Liver (tissue), 9 donors: ENCODE data around the gene TRIM60. TPM values are rescaled to one million over a fixed set of nuclear protein-coding genes. Genes with fewer than 3 reads are reported as not detected.

Experiments used
- DNase-seq: peaks from one replicate; pipeline ENCODE4 v3.0.0-alpha.2; 2017; ENCODE audit warnings: low spot score
- H3K27ac ChIP-seq, 2 donors: one replicate each; pipeline ENCODE4 v1.7.0; 2013; ENCODE audit warnings: inconsistent platforms in 2 of 2, low read length in 2 of 2, control low read depth in 1 of 2, low read depth in 1 of 2, mild to moderate bottlenecking in 1 of 2
- H3K27me3 ChIP-seq, 4 donors: one replicate each; pipeline versions ENCODE4 v1.6.1 to v1.7.0; 2013; ENCODE audit warnings: low read length in 3 of 4, inconsistent platforms in 1 of 4, mild to moderate bottlenecking in 1 of 4, moderate library complexity in 1 of 4; ENCODE audit not compliant: control insufficient read depth in 4 of 4, insufficient read depth in 4 of 4
- H3K36me3 ChIP-seq, 4 donors: one replicate each; pipeline versions ENCODE4 v1.6.1 to v1.7.0; 2013; ENCODE audit warnings: low read length in 3 of 4, mild to moderate bottlenecking in 3 of 4, low read depth in 1 of 4, moderate library complexity in 1 of 4; ENCODE audit not compliant: control insufficient read depth in 4 of 4, insufficient read depth in 3 of 4
- H3K4me1 ChIP-seq, 4 donors: one replicate each; pipeline versions ENCODE4 v1.6.1 to v1.7.0; 2013; ENCODE audit warnings: low read length in 3 of 4, mild to moderate bottlenecking in 3 of 4, moderate library complexity in 1 of 4; ENCODE audit not compliant: control insufficient read depth in 4 of 4, insufficient read depth in 4 of 4
- H3K4me3 ChIP-seq, 3 donors: one replicate each; pipeline versions ENCODE4 v1.6.1 to v1.7.0; 2013; ENCODE audit warnings: low read length in 3 of 3, control low read depth in 1 of 3, low read depth in 1 of 3, mild to moderate bottlenecking in 1 of 3
- H3K9ac ChIP-seq, 2 donors: one replicate each; pipeline ENCODE4 v1.7.0; 2013; ENCODE audit warnings: low read length in 2 of 2, mild to moderate bottlenecking in 2 of 2, moderate library complexity in 2 of 2, control low read depth in 1 of 2, low read depth in 1 of 2
- H3K9me3 ChIP-seq, 4 donors: one replicate each; pipeline versions ENCODE4 v1.6.1 to v1.7.0; 2013; ENCODE audit warnings: low read length in 3 of 4; ENCODE audit not compliant: control insufficient read depth in 4 of 4
- ATF3 ChIP-seq: IDR thresholded peaks from 2 replicates; pipeline ENCODE4 v1.6.1; 2016; ENCODE audit warnings: antibody characterized with exemption
- CTCF ChIP-seq: fragments of 150-350 bp; IDR thresholded peaks from 2 replicates; pipeline ENCODE4 v1.5.1; 2017; ENCODE audit warnings: improper control_type of control experiment, low read depth, low read length; ENCODE audit not compliant: missing input control
- EGR1 ChIP-seq, 2 donors: IDR thresholded peaks; 2 replicates each; pipeline ENCODE4 v1.6.1; 2016 to 2018; ENCODE audit warnings: antibody characterized with exemption in 2 of 2, low read depth in 2 of 2
- FOXA1 ChIP-seq: IDR thresholded peaks from 2 replicates; pipeline ENCODE4 v1.6.1; 2016; ENCODE audit warnings: antibody characterized with exemption
- FOXA2 ChIP-seq: IDR thresholded peaks from 2 replicates; pipeline ENCODE4 v1.6.1; 2016; ENCODE audit warnings: antibody characterized with exemption
- GABPA ChIP-seq, 2 donors: IDR thresholded peaks in 1 of 2; conservative IDR thresholded peaks in 1 of 2; 2 replicates each; pipeline ENCODE4 v1.6.1; 2016; ENCODE audit warnings: antibody characterized with exemption in 2 of 2, mild to moderate bottlenecking in 1 of 2, moderate library complexity in 1 of 2
- HNF4A ChIP-seq, 2 donors: conservative IDR thresholded peaks; 2 replicates each; pipeline ENCODE4 v1.6.1; 2016; ENCODE audit warnings: antibody characterized with exemption in 2 of 2, mild to moderate bottlenecking in 2 of 2
- HNF4G ChIP-seq: IDR thresholded peaks from 2 replicates; pipeline ENCODE4 v1.6.1; 2016; ENCODE audit warnings: antibody characterized with exemption
- MAX ChIP-seq: IDR thresholded peaks from 2 replicates; pipeline ENCODE4 v1.6.1; 2016; ENCODE audit warnings: antibody characterized with exemption
- NR2F2 ChIP-seq: IDR thresholded peaks from 2 replicates; pipeline ENCODE4 v1.6.1; 2016; ENCODE audit warnings: antibody characterized with exemption
- RAD21 ChIP-seq, 2 donors: IDR thresholded peaks; 2 replicates each; pipeline ENCODE4 v1.6.1; 2016; ENCODE audit warnings: antibody characterized with exemption in 2 of 2, mild to moderate bottlenecking in 2 of 2
- REST ChIP-seq: IDR thresholded peaks from 2 replicates; pipeline ENCODE4 v1.6.1; 2016; ENCODE audit warnings: antibody characterized with exemption, mild to moderate bottlenecking
- RXRA ChIP-seq, 2 donors: IDR thresholded peaks; 2 replicates each; pipeline ENCODE4 v1.6.1; 2017 to 2018; ENCODE audit warnings: antibody characterized with exemption in 2 of 2, mild to moderate bottlenecking in 1 of 2
- SP1 ChIP-seq: IDR thresholded peaks from 2 replicates; pipeline ENCODE4 v1.6.1; 2018; ENCODE audit warnings: antibody characterized with exemption, mild to moderate bottlenecking
- TAF1 ChIP-seq: conservative IDR thresholded peaks from 2 replicates; pipeline ENCODE4 v1.6.1; 2016; ENCODE audit warnings: antibody characterized with exemption, mild to moderate bottlenecking
- YY1 ChIP-seq: IDR thresholded peaks from 2 replicates; pipeline ENCODE4 v1.6.1; 2016; ENCODE audit warnings: antibody characterized with exemption, mild to moderate bottlenecking
- ZBTB33 ChIP-seq: IDR thresholded peaks from 2 replicates; pipeline ENCODE4 v1.6.1; 2016; ENCODE audit warnings: antibody characterized with exemption
- WGBS: extraction: QIAGEN DNeasy Blood & Tissue Kit; methylation state at CpG from one replicate; pipeline ENCODE4 v1.1.7; 2013; 5-methylcytosine and 5-hydroxymethylcytosine counted together
- polyA plus RNA-seq, 2 donors: library from polyadenylated mRNA; stranded (reverse) in 1 of 2; unstranded in 1 of 2; fragments of 200-250 nt in 1 of 2; fragments of >200 nt in 1 of 2; fragmentation: Nextera tagmentation in 1 of 2; extraction: Ambion mirVana in 1 of 2; gene quantifications; one replicate each; pipeline versions ENCODE4 v1.2.1 to v1.2.3, GENCODE V29; 2013 to 2015
- total RNA-seq, 2 donors: library from RNA; depleted of rRNA; stranded (reverse); fragments of >200 nt; gene quantifications; one replicate each; pipeline ENCODE4 v1.2.3, GENCODE V29; 2014
- donor health status: healthy.
- donor health status: healthy.
- donor health status: healthy.
- donor health status: healthy.
- donor health status: healthy.

The TRIM60 gene
- total and polyA plus RNA-seq, 4 donors, result not detected

GRCh38 chr4:164997324-164997723 lies 34.5 kb upstream of the TRIM60 start:
- no peak overlapping the region for H3K9ac ChIP-seq
- no peaks in the 10 kb centered on the region for H3K36me3 ChIP-seq
- no peak for DNase-seq
- no peak overlapping the region for H3K27ac ChIP-seq
- TF ChIP-seq NR2F2 (no peak), CTCF (no peak), GABPA (IDR thresholded peaks at IDR 0.05 in 1 of 2, conservative IDR thresholded peaks at IDR 0.05 in 1 of 2) (no peak), EGR1 (IDR thresholded peaks at IDR 0.05; ENCODE audit: low read depth in 2 of 2) (no peak), FOXA1 (no peak), YY1 (no peak), TAF1 (no peak), HNF4A (conservative IDR thresholded peaks at IDR 0.05) (no peak), RAD21 (IDR thresholded peaks at IDR 0.05) (no peak), HNF4G (no peak), RXRA (IDR thresholded peaks at IDR 0.05) (no peak), FOXA2 (no peak), MAX (no peak), SP1 (no peak), REST (no peak), ATF3 (no peak), ZBTB33 (no peak)
- 70% methylated on average over 2 of the region's 2 CpGs for WGBS
- H3K27me3 ChIP-seq, result no peaks in the 10 kb centered on the region
- H3K9me3 ChIP-seq, result no peaks in the 10 kb centered on the region
- H3K4me1 ChIP-seq, result no peaks in the 10 kb centered on the region
- H3K4me3 ChIP-seq, result no peak overlapping the region

GRCh38 chr4:164997941-164998340 lies 33.9 kb upstream of the TRIM60 start:
- 79% methylated on average over 6 of the region's 6 CpGs for WGBS
- no peaks in the 10 kb centered on the region for H3K36me3 ChIP-seq

More at GRCh38 chr4:164997941-164998340, 33.9 kb upstream of the TRIM60 start:
- no peak overlapping the region for H3K4me3 ChIP-seq
- no peaks in the 10 kb centered on the region for H3K4me1 ChIP-seq
- no peaks in the 10 kb centered on the region for H3K27me3 ChIP-seq
- no peak overlapping the region for H3K9ac ChIP-seq
- no peak overlapping the region for H3K27ac ChIP-seq
- no peaks in the 10 kb centered on the region for H3K9me3 ChIP-seq
- TF ChIP-seq FOXA2 (no peak), REST (no peak), EGR1 (IDR thresholded peaks at IDR 0.05; ENCODE audit: low read depth in 2 of 2) (no peak), HNF4A (conservative IDR thresholded peaks at IDR 0.05) (no peak), FOXA1 (no peak), ZBTB33 (no peak), RAD21 (IDR thresholded peaks at IDR 0.05) (no peak), SP1 (no peak), GABPA (IDR thresholded peaks at IDR 0.05 in 1 of 2, conservative IDR thresholded peaks at IDR 0.05 in 1 of 2) (no peak)
- no peak for DNase-seq
